IPS-15b (cell line): ENCODE results near the gene GRIN2A.

Experiments used
- H3K27me3 ChIP-seq: one replicate; pipeline ENCODE4 v1.6.1; 2013; ENCODE audit warnings: low read length; ENCODE audit not compliant: control insufficient read depth, insufficient read depth
- H3K36me3 ChIP-seq: one replicate; pipeline ENCODE4 v1.6.1; 2013; ENCODE audit warnings: low read length; ENCODE audit not compliant: control insufficient read depth, insufficient read depth
- H3K4me1 ChIP-seq: one replicate; pipeline ENCODE4 v1.6.1; 2013; ENCODE audit warnings: mild to moderate bottlenecking, low read length; ENCODE audit not compliant: control insufficient read depth, insufficient read depth
- H3K4me3 ChIP-seq: one replicate; pipeline ENCODE4 v1.5.1; 2013; ENCODE audit warnings: low read depth, low read length
- H3K9ac ChIP-seq: one replicate; pipeline ENCODE4 v1.6.1; 2013; ENCODE audit warnings: low read depth, mild to moderate bottlenecking, low read length
- H3K9me3 ChIP-seq: one replicate; pipeline ENCODE4 v1.6.1; 2013; ENCODE audit warnings: mild to moderate bottlenecking, low read length; ENCODE audit not compliant: control insufficient read depth, insufficient read depth

GRIN2A gene

GRCh38 chr16:10080051-10080772, 102.0 kb downstream of the GRIN2A start:
- Histone ChIP-seq H3K4me3 (no peak overlapping the region), H3K9ac (no peak overlapping the region), H3K9me3 (no peaks in the 10 kb centered on the region), H3K4me1 (peaks cover 4% of the 10 kb centered on the region), H3K27me3 (no peaks in the 10 kb centered on the region), H3K36me3 (no peaks in the 10 kb centered on the region)

GRCh38 chr16:10078541-10078949, 103.7 kb downstream of the GRIN2A start:
- no peak overlapping the region for H3K4me3 ChIP-seq

GRCh38 chr16:10077861-10078260, 104.4 kb downstream of the GRIN2A start:
- Histone ChIP-seq H3K4me1 (peaks cover 4% of the 10 kb centered on the region), H3K9me3 (no peaks in the 10 kb centered on the region), H3K27me3 (no peaks in the 10 kb centered on the region), H3K36me3 (no peaks in the 10 kb centered on the region), H3K9ac (no peak overlapping the region), H3K4me3 (no peak overlapping the region)

More at GRCh38 chr16:10078541-10078949, 103.7 kb downstream of the GRIN2A start:
- Histone ChIP-seq H3K4me1 (peaks cover 4% of the 10 kb centered on the region), H3K9ac (no peak overlapping the region), H3K36me3 (no peaks in the 10 kb centered on the region), H3K27me3 (no peaks in the 10 kb centered on the region), H3K9me3 (no peaks in the 10 kb centered on the region)

- Histone ChIP-seq H3K9ac (no peak overlapping the region), H3K4me1 (peaks cover 4% of the 10 kb centered on the region), H3K4me3 (no peak overlapping the region)
Observed at GRCh38 chr16:10076037-10076436, 106.2 kb downstream of the GRIN2A start.

GRCh38 chr16:10070591-10070990, 111.6 kb downstream of the GRIN2A start:
- Histone ChIP-seq H3K4me1 (no peaks in the 10 kb centered on the region), H3K9me3 (no peaks in the 10 kb centered on the region), H3K4me3 (no peak overlapping the region), H3K27me3 (no peaks in the 10 kb centered on the region), H3K9ac (no peak overlapping the region), H3K36me3 (no peaks in the 10 kb centered on the region)

More at GRCh38 chr16:10076037-10076436, 106.2 kb downstream of the GRIN2A start:
- Histone ChIP-seq H3K36me3 (no peaks in the 10 kb centered on the region), H3K27me3 (no peaks in the 10 kb centered on the region), H3K9me3 (no peaks in the 10 kb centered on the region)

GRCh38 chr16:10069374-10069773, 112.9 kb downstream of the GRIN2A start:
- Histone ChIP-seq H3K27me3 (no peaks in the 10 kb centered on the region), H3K9ac (no peak overlapping the region), H3K9me3 (no peaks in the 10 kb centered on the region)

GRCh38 chr16:10067835-10068234, 114.4 kb downstream of the GRIN2A start:
- Histone ChIP-seq H3K4me3 (no peak overlapping the region), H3K27me3 (no peaks in the 10 kb centered on the region), H3K4me1 (no peaks in the 10 kb centered on the region), H3K9ac (no peak overlapping the region), H3K36me3 (no peaks in the 10 kb centered on the region), H3K9me3 (no peaks in the 10 kb centered on the region)

More at GRCh38 chr16:10069374-10069773, 112.9 kb downstream of the GRIN2A start:
- Histone ChIP-seq H3K4me1 (no peaks in the 10 kb centered on the region), H3K36me3 (no peaks in the 10 kb centered on the region), H3K4me3 (no peak overlapping the region)

GRCh38 chr16:10067406-10067805, 114.8 kb downstream of the GRIN2A start:
- Histone ChIP-seq H3K9ac (no peak overlapping the region), H3K9me3 (no peaks in the 10 kb centered on the region), H3K36me3 (no peaks in the 10 kb centered on the region), H3K27me3 (no peaks in the 10 kb centered on the region), H3K4me3 (no peak overlapping the region), H3K4me1 (no peaks in the 10 kb centered on the region)

- H3K4me1 ChIP-seq: no peaks in the 10 kb centered on the region
- H3K4me3 ChIP-seq: no peak overlapping the region
- no peaks in the 10 kb centered on the region for H3K36me3 ChIP-seq
- no peaks in the 10 kb centered on the region for H3K27me3 ChIP-seq
- H3K9ac ChIP-seq: no peak overlapping the region
- H3K9me3 ChIP-seq: no peaks in the 10 kb centered on the region
Observed at GRCh38 chr16:10065019-10065418, 117.2 kb downstream of the GRIN2A start.

- Histone ChIP-seq H3K9me3 (no peaks in the 10 kb centered on the region), H3K9ac (no peak overlapping the region), H3K4me3 (no peak overlapping the region), H3K27me3 (no peaks in the 10 kb centered on the region), H3K4me1 (no peaks in the 10 kb centered on the region), H3K36me3 (no peaks in the 10 kb centered on the region)
Observed at GRCh38 chr16:10048850-10049249, 133.4 kb downstream of the GRIN2A start.

- H3K9me3 ChIP-seq: no peaks in the 10 kb centered on the region
- H3K27me3 ChIP-seq: no peaks in the 10 kb centered on the region
- H3K9ac ChIP-seq: no peak overlapping the region
- no peak overlapping the region for H3K4me3 ChIP-seq
- H3K36me3 ChIP-seq: no peaks in the 10 kb centered on the region
- no peaks in the 10 kb centered on the region for H3K4me1 ChIP-seq
Observed at GRCh38 chr16:10045947-10046346, 136.3 kb downstream of the GRIN2A start.

GRCh38 chr16:10045291-10045775, 136.9 kb downstream of the GRIN2A start:
- no peaks in the 10 kb centered on the region for H3K4me1 ChIP-seq
- H3K36me3 ChIP-seq: no peaks in the 10 kb centered on the region
- no peaks in the 10 kb centered on the region for H3K9me3 ChIP-seq
- no peak overlapping the region for H3K9ac ChIP-seq
- no peaks in the 10 kb centered on the region for H3K27me3 ChIP-seq
- no peak overlapping the region for H3K4me3 ChIP-seq
